ENCODE measurements around the gene FOXL1. TPM values are rescaled to one million over a fixed set of nuclear protein-coding genes. Genes with fewer than 3 reads are reported as not detected.

Gene FOXL1
- total RNA-seq, 1 donor from 2014 or later: 6.4 TPM

GRCh38 chr16:86558355-86559193, 19.8 kb upstream of the FOXL1 start:
- TF ChIP-seq CTCF (IDR thresholded peaks at IDR 0.05): no peak
- peaks cover 11% of the 10 kb centered on the region for H3K4me1 Mint-ChIP-seq (ENCODE audit: unreplicated experiment)
- H3K9me3 Mint-ChIP-seq (ENCODE audit: unreplicated experiment): no peaks in the 10 kb centered on the region
- no peak overlapping the region for H3K27ac Mint-ChIP-seq (ENCODE audit: unreplicated experiment)
- no peak for DNase-seq (ENCODE audit: extremely low spot score, unreplicated experiment)
- no peak overlapping the region for H3K4me3 Mint-ChIP-seq (ENCODE audit: unreplicated experiment)
- no peaks in the 10 kb centered on the region for H3K27me3 Mint-ChIP-seq (ENCODE audit: unreplicated experiment)
- H3K36me3 Mint-ChIP-seq (ENCODE audit: unreplicated experiment): no peaks in the 10 kb centered on the region

DNA sequence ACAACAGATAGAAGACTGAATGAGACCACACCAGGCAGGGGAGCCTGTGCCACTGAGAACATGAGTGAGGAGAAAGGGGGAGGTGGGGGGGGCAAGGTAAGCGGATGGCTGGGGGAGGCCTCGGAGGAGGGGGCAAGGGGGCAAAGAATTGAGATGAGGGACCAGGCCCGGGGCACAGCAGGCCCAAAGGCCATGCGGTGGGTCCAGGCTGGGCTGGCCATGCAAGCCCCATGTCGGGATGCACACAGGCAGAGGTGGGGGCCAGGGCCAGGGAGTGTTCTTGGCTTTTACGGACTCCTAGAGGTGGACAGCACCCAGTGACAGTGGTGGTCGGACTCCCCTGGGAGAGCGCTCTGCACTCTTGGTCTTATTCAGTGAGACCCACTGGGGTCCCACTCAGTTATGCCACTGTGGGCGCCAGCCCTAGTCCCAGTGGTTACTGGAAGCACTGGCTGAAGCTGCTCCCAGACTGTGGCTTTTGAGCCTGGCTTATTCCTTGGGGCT, 18.5 kb upstream of the FOXL1 start:
- no peak for DNase-seq (ENCODE audit: extremely low spot score, unreplicated experiment)
- Mint-ChIP-seq H3K4me3 (ENCODE audit: unreplicated experiment) (no peak overlapping the region), H3K4me1 (ENCODE audit: unreplicated experiment) (peaks cover 24% of the 10 kb centered on the region), H3K27ac (ENCODE audit: unreplicated experiment) (no peak overlapping the region), H3K36me3 (ENCODE audit: unreplicated experiment) (no peaks in the 10 kb centered on the region), H3K27me3 (ENCODE audit: unreplicated experiment) (no peaks in the 10 kb centered on the region), H3K9me3 (ENCODE audit: unreplicated experiment) (no peaks in the 10 kb centered on the region)
- TF ChIP-seq CTCF (IDR thresholded peaks at IDR 0.05): no peak

DNA sequence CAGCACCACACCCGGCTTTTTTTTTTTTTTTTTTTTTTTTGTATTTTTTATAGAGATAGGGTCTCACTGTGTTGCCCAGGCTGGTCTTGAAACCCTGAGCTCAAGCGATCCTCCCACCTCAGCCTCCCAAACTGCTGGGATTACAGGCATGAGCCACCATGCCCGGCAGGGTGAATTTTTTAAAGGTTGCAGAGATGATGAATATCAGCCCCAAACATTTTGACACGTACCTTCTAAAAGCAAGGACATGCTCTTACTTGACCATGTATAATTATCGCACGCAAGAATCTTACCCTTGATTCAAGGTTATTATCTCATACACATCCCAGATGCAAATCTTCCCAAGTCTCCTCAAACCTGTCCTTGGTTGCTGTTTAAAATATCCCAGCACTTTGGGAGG, 16.0 kb upstream of the FOXL1 start:
- Mint-ChIP-seq H3K4me3 (ENCODE audit: unreplicated experiment) (no peak overlapping the region), H3K27ac (ENCODE audit: unreplicated experiment) (no peak overlapping the region), H3K27me3 (ENCODE audit: unreplicated experiment) (no peaks in the 10 kb centered on the region), H3K9me3 (ENCODE audit: unreplicated experiment) (no peaks in the 10 kb centered on the region), H3K36me3 (ENCODE audit: unreplicated experiment) (peaks cover under 1% of the 10 kb centered on the region), H3K4me1 (ENCODE audit: unreplicated experiment) (peaks cover 31% of the 10 kb centered on the region)
- no peak for TF ChIP-seq CTCF (IDR thresholded peaks at IDR 0.05)
- no peak for DNase-seq (ENCODE audit: extremely low spot score, unreplicated experiment)

- H3K27me3 Mint-ChIP-seq (ENCODE audit: unreplicated experiment): no peaks in the 10 kb centered on the region
- TF ChIP-seq CTCF (IDR thresholded peaks at IDR 0.05): peak; percentile 100
- DNase-seq (ENCODE audit: extremely low spot score, unreplicated experiment): peak; percentile 96
- H3K4me3 Mint-ChIP-seq (ENCODE audit: unreplicated experiment): peak overlapping the region; percentile 78
- peaks cover 31% of the 10 kb centered on the region for H3K4me1 Mint-ChIP-seq (ENCODE audit: unreplicated experiment)
- H3K9me3 Mint-ChIP-seq (ENCODE audit: unreplicated experiment): no peaks in the 10 kb centered on the region
- peaks cover 6% of the 10 kb centered on the region for H3K36me3 Mint-ChIP-seq (ENCODE audit: unreplicated experiment)
- peak overlapping the region; percentile 95 for H3K27ac Mint-ChIP-seq (ENCODE audit: unreplicated experiment)
Measured at GRCh38 chr16:86563469-86564345, 14.6 kb upstream of the FOXL1 start.

Data from osteocyte (in vitro differentiated cells).